GM19468 (cell line): Measurements from ENCODE around the gene PSMB5.
"Not testable (repeated sequence)": the region's sequence is repeated elsewhere in the genome, so short reads cannot be mapped to it uniquely, and the experiment has no call there.

ENCODE experiments used
- ATAC-seq: cut with Tn5 transposase; IDR thresholded peaks from one replicate; pipeline ENCODE4 v1.9.1; 2021; ENCODE audit warnings: mild to moderate bottlenecking, moderate library complexity, moderate number of reproducible peaks; ENCODE audit not compliant: unreplicated experiment; ENCODE audit errors: extremely low read depth

PSMB5 gene

DNA sequence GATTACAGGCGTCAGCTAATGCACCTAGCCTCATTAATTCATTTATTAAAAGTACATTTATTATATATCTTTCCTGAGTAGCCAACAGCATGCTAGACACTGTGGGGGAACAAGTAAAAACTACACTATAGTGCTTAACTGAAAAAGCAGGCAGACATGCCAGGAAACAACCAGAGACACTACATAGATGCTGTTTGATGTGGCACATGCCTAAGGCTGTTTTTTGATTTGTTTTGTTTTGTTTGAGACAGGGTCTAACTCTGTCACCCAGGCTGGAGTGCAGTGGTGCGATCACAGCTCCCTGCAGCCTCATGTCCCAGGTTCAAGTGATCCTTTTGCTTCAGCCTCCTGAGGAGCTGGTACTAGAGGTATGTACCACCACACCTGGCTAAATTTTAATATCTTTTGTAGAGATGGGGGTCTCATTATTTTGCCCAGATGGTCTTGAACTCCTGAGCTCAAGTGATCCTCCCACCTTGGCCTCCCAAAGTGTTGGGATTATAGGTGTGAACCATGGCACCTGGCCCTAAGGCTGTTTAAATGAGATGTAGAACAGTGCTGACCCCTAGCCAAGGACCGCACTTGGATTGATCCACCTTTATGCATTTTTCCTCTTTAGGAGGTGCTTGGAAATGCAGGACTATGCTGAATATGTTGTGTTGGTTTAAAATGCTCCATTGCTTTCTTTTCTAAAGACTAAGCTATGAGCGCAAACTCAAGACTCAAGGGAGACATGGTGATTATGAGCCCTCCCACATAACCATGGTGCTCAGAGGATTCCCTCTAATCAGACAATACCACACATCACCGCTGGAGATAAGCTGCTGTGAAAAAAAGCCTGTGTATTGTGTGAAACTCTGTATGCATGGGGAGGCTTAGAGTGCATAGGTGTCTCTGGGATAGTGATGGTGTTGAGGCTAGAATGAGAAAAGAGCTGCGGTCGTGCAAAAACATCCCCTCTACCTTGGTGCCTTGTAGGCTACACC is 14.3 kb downstream of the PSMB5 start:
- no peak for ATAC-seq

GRCh38 chr14:23018107-23018506 is 16.6 kb downstream of the PSMB5 start:
- no peak for ATAC-seq

DNA sequence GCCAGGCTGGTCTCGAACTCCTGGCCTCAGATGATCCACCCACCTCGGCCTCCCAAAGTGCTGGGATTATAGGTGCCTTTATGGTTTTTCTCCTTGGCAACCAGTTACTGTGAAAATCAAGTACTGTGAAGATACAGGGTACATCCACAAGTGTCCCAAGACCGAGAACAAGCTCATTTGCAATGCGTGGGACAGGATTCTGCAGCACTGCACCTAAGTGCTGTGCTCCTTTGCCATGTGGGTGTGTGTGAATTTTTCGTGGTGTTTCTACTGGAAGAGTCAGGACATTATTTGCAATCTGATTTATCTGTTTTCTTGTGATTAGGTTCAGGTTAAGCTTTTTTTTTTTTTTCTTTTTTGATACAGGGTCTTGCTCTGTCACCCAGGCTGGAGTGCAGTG is 17.6 kb downstream of the PSMB5 start:
- no peak for ATAC-seq

- ATAC-seq = no peak
Observed at GRCh38 chr14:23015618-23016017, 19.1 kb downstream of the PSMB5 start.

GRCh38 chr14:23013749-23014054 is 21.0 kb downstream of the PSMB5 start:
- not testable (repeated sequence) for ATAC-seq

DNA sequence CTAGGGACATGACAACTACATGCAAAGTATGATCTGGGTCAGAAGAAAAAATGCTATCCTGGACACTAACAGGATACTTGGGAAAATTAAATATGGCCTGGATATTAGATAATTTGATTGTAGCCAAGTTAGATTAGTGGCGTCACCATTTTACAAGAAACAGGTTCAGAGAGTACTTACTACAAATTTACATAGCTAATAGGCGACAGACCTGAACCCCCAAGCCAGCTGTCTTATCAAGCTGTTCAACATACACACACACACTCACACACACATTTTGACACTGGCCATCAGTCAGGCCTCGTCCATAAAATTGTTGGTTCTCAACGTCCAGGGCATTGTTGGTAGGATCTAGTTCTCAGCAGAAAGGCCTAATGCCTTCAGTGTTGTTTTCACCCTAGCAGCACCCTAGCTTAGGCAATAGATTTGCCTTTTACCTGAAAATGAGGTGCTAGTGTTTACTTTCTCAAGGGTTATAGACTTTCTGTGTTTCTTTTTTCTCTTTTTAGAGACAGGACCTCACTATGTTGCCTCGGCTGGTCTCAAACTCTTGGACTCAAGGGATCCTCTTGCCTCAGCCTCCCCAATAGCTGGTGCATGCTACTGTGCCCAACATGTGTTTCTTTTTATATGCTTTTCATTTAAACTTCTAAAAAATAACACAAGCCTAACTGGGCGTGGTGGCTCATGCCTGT is 21.5 kb downstream of the PSMB5 start:
- ATAC-seq = no peak

DNA sequence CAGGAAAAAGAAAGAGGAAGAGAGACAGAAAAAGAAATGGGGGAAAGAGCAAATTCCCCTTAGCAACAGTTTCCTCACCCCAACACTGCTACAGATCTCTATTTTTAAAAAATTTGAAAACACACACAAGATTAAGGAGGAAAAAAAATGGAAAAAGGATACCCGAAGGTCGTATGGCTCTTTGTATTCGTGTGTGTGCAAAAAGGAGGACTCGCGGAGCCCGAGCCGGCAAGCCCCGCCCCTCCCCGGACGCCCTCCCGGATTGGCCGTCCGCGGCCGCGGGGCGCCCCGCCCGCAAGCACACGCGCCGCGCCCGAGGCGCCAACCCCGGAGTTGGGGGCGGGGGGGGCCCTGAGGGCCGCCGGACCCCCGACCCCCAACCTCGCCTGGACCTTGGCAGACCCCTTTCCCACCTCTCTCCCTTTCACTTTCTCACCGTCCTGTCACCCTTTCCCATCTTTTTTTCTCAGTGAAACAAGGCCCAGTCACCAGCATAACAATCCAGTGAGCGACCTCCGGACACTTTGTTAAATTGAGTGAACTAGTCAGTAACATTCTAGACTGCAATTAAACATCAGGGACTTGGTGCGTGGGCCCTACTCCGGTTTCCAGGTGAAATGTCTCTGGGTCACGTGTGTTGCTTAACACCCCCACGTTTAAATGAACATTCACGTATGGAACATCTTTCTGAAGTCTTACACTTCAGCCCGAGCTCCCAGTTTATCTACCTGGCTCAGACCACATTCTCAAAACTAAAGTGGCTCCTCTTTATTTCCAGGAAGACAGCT is 24.6 kb downstream of the PSMB5 start, which contains the start of gene C14orf93:
Gene C14orf93 (minus strand): TSS at position 205 of the 788 bp plus-strand sequence. CDS start 11,120 bp downstream, outside the sequence.
- no peak for ATAC-seq

GRCh38 chr14:23009483-23009938 is 25.2 kb downstream of the PSMB5 start:
- no peak for ATAC-seq

DNA sequence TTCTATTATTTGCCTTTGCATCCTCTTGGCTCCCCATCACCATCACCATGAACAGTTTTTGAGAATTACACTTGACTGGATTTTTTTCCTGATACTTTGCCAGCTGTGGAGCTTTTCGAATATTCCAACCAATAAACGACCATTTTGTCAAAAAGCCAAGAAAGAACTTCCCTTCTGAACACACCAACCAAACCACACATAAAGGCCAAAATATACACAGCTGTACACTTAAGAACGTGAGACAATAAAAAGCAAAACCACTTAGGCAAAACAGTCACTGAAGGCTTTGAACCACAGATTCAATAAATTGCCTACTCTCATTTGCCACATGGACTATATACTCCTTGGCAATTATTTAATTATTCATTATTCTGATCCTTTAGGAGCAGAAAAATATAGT is 25.9 kb downstream of the PSMB5 start:
- no peak for ATAC-seq

DNA sequence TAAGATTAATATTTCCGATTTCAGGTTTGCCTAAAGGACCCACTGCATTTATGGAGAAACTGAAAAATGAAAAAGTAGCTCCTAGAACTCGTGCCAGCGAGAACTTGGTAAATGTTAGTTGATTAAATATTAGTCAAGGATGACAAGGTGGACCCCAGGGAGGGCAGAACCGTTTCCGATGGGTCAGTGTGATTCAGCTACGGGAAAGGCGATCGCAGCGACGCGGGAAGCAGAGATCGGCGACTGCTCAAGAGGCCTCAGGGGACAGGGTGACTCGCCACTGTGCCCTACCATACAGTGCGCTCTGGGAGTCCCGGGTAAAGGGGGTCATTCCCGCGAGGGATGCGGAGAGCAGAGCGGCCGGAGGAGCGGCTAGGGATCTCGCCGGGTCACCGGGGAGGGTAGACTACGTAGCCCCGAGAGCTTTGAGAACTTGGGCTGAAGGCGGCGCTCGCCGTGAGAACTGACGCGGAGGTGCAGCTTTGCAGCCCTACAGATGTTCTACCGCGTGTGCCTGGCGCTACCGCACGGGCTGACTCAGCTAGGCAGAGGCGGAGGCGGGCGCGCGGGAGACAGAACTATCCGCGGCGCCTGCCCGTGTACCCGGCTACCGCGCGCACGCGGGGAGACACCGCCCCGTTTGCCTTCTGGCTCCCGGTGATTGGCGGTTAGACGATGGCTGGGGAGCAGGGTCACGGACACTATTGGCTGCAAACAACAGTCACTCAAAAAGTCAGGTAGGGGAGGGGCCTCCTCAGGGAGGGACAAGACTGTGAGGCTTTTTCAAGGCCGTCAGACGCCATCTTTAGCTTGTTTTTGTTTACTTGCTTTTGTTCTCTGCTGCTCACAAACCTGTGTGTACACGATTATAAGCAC is 27.9 kb downstream of the PSMB5 start:
- ATAC-seq = peak; percentile 94

DNA sequence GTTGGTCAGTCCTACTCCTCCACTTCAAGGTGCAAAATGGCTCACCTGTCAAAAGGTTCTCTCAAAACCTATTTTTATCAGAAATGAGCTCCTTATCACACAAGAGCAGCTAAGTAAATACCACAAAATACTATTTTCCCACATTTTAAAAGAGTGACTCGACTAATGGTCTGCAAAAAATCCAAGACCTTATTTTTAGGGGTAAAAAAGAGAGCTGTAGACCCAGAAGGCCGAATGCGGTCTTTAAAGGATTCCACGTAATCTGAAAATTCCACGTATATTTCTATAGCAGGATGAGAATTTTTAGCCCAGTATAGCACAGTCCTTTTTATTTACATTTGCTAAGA is 28.5 kb downstream of the PSMB5 start:
- no peak for ATAC-seq

DNA sequence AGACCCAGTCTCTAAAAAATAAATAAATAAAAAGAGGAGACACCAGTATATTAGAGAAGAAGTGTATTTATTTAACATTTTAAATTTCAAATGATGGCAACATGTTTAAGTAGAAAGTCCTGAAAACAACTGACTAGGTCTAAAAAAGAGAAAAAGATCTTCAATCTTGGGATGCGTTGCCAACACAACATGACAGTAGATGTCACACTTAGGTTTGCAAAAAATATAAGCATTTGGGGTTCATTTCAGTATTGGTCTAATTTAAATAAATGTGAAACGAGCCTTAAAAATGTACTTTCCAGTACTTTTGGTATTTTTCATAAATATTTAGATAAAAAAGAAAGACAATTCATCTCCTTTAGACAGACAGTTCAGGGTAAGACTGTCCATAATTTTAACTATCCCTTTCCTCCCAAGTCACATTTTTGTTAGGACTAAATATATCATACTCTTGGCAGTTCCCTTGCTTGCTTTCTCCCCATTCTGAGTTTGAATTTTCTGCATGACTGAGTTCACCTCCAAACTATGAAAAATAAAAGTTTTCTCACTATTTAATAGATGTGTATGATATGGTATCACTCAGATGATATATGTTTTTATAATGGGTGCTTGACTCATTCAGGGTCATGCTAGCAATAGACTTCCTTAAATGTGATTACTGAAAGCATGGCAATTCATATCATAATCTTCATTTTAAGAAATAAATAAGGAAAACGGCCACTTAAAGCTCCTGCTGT is 29.1 kb downstream of the PSMB5 start:
- no peak for ATAC-seq

- ATAC-seq = not testable (repeated sequence)
Observed at GRCh38 chr14:23004274-23004673, 30.4 kb downstream of the PSMB5 start.

DNA sequence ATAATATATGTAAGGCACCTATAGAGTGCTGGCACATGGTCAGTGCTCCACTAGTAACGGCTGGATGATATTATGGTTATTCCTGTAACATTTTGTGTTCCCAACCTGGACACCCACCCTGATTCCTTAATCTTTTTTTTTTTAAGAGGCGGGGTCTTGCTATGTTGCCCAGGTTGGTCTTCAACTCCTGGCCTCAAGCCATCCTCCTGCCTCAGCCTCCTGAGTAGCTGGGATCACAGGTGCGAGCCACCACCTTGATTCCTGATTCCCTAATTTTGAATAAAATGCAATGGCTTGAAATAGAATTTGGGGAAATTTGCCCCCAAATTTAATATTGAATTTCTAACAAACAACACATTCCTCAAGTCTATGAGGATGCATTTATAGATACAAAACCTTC is 32.1 kb downstream of the PSMB5 start:
- no peak for ATAC-seq

DNA sequence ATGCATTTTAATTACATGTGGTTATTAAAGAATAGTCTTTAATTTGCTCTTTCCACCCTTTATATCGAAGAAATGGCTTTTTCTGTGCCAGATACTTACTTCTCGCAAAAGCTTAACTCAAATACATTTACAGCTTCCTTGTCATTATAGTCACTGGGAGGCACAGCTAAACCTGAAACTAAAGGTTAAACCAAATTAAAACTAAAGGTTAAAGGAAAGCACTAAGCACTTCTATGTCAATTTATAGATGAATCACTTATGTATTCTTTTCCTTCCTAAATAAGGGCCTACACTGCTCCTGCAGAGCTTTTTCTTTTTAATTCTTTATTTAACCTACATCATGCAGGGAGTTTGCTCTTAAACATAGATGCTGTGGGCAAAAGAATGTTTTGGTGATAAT is 33.8 kb downstream of the PSMB5 start:
- no peak for ATAC-seq

GRCh38 chr14:22998329-22999012 is 36.2 kb downstream of the PSMB5 start:
- no peak for ATAC-seq

DNA sequence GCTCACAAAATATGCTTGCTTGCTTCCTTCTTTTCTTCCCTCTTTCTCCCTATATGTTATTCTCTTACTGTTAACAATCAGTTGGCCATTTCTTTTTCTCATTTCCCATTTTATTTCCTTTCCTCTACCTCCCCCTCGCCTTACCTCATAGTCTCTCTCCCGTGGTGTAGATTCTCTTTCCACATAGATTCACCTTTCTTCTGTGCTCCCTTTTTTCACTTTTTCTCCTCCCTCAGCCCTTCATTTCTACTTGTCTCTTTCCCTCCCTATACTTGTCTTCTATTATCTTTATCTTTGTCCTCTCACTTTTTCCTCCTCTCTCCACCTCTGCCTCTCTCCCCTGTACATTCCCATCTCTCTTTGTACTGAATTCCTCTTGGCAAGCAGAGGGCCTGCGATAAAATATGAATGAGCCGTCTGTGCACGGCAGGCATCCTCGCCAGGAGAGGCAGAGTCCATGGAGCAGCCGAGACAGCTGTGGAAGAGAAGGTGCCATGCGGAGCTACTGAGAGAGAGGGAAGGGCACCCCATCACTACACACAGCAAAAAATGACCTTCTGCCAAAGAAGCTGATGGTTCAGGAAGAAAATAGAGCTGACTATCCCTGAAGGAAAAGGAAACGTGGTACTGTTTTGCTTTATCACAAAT is 36.9 kb downstream of the PSMB5 start:
- ATAC-seq = no peak
